Activated CD4-positive, alpha-beta T cell treated with anti-CD3 and anti-CD28 coated beads for 1 hour (primary cell): ENCODE measurements around the gene TMEM44.
A peak's percentile ranks its signal among the peaks of the same experiment; 100 is the strongest.

Experiments used
- DNase-seq: peaks from one replicate; pipeline ENCODE4 v3.0.0-alpha.2; 2020

TMEM44 gene

GRCh38 chr3:194633349-194634004 is at the start of gene TMEM44:
Gene TMEM44, minus strand, starts transcription at chr3:194633419. Its CDS starts 204 bp downstream, at chr3:194633215.
- peak; percentile 20 for DNase-seq

GRCh38 chr3:194682694-194683310 is 49.6 kb upstream of the TMEM44 start:
- peak; percentile 55 for DNase-seq

- DNase-seq = no peak
Measured at GRCh38 chr3:194682189-194682693, 49.0 kb upstream of the TMEM44 start.

- no peak for DNase-seq
Measured at GRCh38 chr3:194680888-194681615, 47.8 kb upstream of the TMEM44 start.

GRCh38 chr3:194676471-194676870 is 43.3 kb upstream of the TMEM44 start:
- no peak for DNase-seq

- DNase-seq = no peak
Measured at GRCh38 chr3:194675680-194676079, 42.5 kb upstream of the TMEM44 start.

GRCh38 chr3:194675081-194675640 is 41.9 kb upstream of the TMEM44 start:
- no peak for DNase-seq

- DNase-seq = no peak
Measured at GRCh38 chr3:194673761-194674160, 40.5 kb upstream of the TMEM44 start.

GRCh38 chr3:194672876-194673275 is 39.7 kb upstream of the TMEM44 start:
- no peak for DNase-seq

- DNase-seq = peak; percentile 82
Measured at GRCh38 chr3:194671900-194672808, 38.9 kb upstream of the TMEM44 start, which contains the start of gene LSG1. Gene LSG1, minus strand, starts transcription at chr3:194672191. Its CDS starts 29 bp downstream, at chr3:194672162.

- no peak for DNase-seq
Measured at GRCh38 chr3:194671511-194671899, 38.3 kb upstream of the TMEM44 start.

GRCh38 chr3:194667363-194667762 is 34.1 kb upstream of the TMEM44 start:
- DNase-seq = no peak

- no peak for DNase-seq
Measured at GRCh38 chr3:194664857-194665256, 31.6 kb upstream of the TMEM44 start.

GRCh38 chr3:194661946-194662345 is 28.7 kb upstream of the TMEM44 start:
- no peak for DNase-seq

- no peak for DNase-seq
Measured at GRCh38 chr3:194661374-194661773, 28.2 kb upstream of the TMEM44 start.

GRCh38 chr3:194659778-194660177 is 26.6 kb upstream of the TMEM44 start:
- DNase-seq = no peak

- no peak for DNase-seq
Measured at GRCh38 chr3:194658477-194659242, 25.4 kb upstream of the TMEM44 start.

- no peak for DNase-seq
Measured at GRCh38 chr3:194657439-194657838, 24.2 kb upstream of the TMEM44 start.

- no peak for DNase-seq
Measured at GRCh38 chr3:194654443-194654842, 21.2 kb upstream of the TMEM44 start.

- no peak for DNase-seq
Measured at GRCh38 chr3:194647747-194648146, 14.5 kb upstream of the TMEM44 start.

GRCh38 chr3:194642769-194643168 is 9.6 kb upstream of the TMEM44 start:
- DNase-seq = no peak

- no peak for DNase-seq
Measured at GRCh38 chr3:194640829-194641228, 7.6 kb upstream of the TMEM44 start.
